GM18508 (cell line): Measurements from ENCODE around the gene USP48.
"Not testable (repeated sequence)": the region's sequence is repeated elsewhere in the genome, so short reads cannot be mapped to it uniquely, and the experiment has no call there.

Experiments used
- ATAC-seq: cut with Tn5 transposase; IDR thresholded peaks from one replicate; pipeline ENCODE4 v1.9.1; 2021; ENCODE audit warnings: moderate number of reproducible peaks; ENCODE audit not compliant: insufficient read depth, unreplicated experiment

USP48 gene

DNA sequence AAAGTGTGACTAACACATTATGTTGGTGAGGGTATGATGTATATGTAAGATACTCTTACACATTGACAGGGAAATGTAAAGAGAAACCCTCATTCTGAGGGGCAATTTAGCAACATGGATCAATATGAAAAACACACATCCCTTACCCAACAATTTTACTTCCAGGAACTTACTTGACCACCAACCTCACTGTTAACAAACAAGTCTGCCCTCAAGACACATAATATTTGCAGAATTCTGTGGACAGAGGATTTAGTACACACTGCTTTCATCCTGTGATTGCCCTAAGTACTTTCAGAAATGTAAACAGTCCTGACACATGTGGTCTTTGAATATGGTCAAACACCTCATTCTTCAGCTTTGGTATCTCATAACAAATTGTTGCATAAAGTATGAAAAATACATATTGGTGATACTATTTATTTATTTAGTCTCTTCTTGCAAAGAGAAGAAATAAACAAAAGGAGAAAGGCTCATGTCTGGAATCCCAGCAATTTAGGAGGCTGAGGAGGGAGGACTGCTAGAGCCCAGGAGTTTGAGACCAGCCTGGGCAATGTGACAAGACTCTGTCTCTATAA lies 6.9 kb downstream of the USP48 start:
- no peak for ATAC-seq

DNA sequence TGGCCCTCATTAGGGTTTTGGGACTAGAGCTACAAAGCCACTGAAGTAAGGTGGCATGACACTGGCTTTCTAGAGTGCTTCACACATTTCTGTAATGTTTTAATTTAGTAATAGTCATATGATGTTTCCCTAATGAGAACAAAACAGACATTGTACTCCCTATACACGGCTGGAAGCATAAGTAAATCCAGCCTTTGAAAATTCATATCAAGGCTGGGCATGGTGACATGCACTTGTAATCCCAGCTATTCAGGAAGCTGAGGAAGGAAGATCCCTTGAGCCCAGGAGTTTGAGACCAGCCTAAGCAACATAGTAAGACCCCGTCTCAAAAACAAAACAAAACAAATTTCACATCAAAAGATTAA lies 7.4 kb downstream of the USP48 start:
- no peak for ATAC-seq

- no peak for ATAC-seq
These were observed 8.0 kb downstream of the USP48 start for GRCh38 chr1:21774835-21775549.

DNA sequence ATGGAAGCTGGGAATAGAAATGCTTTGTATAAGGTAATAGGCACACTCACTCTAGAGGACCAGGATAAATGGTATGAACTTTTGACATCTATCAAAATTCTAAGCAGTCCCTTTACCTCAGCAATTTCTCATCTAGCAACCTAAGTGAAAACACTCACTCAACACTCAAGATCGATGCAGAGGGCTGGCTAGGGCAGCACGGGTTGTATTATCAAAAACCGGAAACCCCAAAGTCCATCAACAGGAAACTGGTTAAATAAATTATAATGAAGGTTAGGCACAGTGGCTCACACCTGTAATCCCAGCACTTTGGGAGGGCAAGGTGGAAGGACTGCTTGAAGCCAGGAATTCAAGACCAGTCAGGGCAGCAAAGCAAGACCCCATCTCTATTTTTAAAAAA lies 9.4 kb downstream of the USP48 start:
- ATAC-seq: no peak

DNA sequence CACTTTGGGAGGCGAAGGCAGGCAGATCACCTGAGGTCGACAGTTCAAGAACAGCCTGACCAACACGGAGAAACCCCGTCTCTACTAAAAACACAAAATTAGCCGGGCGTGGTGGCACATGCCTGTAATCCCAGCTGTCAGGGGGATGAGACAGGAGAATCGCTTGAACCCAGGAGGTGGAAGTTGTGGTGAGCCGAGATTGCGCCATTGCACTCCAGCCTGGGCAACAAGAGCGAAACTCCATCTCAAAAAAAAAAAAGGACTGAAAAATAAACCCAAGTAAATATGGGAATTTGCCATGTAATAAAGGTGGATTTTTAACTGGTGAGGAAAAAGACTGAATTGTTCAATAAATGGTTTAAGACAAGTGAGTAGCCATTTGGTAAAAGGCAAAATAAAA lies 11.3 kb downstream of the USP48 start:
- not testable (repeated sequence) for ATAC-seq

- not testable (repeated sequence) for ATAC-seq
These were observed 12.3 kb downstream of the USP48 start for GRCh38 chr1:21770602-21771001.

GRCh38 chr1:21770201-21770600 lies 12.7 kb downstream of the USP48 start:
- ATAC-seq: no peak

DNA sequence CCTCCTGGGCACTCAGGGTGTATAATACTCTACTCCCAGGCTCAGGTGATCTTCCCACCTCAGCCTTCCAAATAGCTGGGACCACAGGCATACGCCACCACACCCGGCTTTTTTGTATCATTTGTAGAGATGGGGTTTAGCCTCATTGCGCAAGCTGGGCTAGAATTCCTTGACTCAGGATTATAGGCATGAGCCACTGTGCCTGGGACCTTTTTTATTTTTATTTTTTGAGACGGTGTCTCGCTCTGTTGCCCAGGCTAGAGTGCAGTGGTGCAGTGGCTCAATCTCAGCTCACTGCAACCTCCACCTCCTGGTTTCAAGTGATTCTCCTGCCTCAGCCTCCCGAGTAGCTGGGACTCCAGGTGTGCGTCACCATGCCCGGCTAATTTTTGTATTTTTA lies 15.8 kb downstream of the USP48 start:
- not testable (repeated sequence) for ATAC-seq

DNA sequence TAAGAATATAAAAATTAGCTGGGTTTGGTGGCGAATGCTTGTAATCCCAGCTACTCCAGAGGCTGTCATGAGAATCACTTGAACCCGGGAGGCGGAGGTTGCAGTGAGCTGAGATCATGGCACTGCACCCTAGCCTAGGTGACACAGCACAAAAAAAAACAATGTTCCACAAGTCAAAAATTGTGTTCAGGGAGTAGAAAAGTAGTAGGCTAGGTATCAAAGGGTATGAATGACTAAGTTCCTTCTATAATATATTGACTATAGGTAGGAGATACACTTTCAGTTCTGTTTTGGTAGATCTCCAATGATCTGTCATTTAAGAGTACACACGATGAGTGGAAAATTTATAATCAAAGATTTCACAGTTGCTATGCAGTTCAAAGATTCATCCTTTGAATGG lies 16.7 kb downstream of the USP48 start:
- no peak for ATAC-seq

DNA sequence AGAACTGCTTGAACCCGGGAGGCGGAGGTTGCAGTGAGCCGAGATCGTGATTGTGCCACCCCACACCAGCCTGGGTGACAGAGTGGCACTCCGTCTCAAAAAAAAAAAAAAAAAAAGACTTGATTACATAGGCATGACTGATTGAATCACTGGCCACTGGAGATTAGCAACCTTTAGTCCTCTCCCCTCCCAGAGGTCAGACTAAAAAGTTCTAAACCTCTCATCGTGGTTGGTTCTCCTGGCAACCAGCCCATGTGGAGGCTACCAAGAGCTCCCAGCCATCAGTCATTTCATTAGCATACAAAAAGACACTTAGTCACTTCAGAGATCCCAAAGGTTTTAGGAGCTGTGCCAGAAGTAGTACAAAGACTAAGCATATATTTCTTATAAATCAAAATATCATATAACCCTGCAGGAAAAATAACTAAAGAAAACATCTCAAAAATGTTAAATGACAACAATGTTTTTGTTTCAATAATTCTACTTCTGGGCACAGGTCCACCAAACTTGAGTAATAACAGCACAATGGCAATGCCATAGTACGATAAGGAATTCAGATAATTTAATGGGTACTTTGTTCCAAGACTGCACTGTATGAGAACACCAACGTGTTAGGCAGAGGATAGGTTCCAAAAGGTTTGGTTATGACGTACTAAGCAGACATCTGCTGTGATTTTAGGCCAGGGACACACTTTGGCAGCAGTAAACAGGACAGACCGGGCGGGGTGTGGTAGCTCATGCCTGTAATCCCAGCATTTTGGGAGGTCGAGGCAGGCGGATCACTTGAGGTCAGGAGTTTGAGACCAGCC lies 18.1 kb downstream of the USP48 start:
- ATAC-seq: no peak

- no peak for ATAC-seq
These were observed 19.1 kb downstream of the USP48 start for GRCh38 chr1:21763694-21764419.

GRCh38 chr1:21763236-21763635 lies 19.7 kb downstream of the USP48 start:
- no peak for ATAC-seq

GRCh38 chr1:21762022-21762404 lies 20.9 kb downstream of the USP48 start:
- no peak for ATAC-seq

GRCh38 chr1:21761052-21761451 lies 21.9 kb downstream of the USP48 start:
- no peak for ATAC-seq

DNA sequence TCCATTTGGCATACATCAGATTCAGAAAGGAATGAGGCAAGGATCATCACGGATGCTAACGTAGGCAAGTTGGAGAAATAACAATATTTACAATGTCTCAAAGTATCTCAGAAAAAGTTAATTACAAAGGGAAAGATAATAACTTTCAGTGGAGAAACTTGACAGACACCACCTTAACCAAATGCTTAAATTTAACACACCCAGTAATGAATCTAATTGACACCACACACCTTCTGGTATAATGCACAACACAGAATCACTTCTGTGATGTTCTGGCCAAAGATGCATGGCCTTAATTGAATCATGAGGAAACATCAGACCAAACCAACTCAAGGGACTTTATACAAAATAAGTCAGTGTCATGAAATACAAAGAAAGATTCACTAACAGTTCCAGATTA lies 23.1 kb downstream of the USP48 start:
- ATAC-seq: no peak

DNA sequence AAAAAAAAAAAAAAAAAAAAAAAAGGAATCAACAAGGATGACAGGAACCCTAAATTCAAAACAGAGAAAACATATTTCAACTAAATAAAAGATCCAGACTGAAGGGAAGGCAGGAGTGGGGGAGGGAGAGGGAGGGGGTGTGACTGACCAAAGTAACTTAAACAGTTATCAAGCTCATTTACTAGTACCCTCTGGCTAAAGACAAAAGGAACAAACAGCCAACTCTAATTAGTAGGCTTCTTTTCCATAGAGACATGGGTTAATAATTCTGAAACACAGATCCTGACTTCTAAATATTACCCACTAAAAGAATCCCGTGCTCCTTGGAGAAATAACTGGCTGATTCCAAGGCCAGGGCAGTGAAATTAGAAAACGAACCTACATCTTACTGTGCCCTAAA lies 23.8 kb downstream of the USP48 start:
- ATAC-seq: no peak

- no peak for ATAC-seq
These were observed 24.3 kb downstream of the USP48 start for GRCh38 chr1:21758614-21759013.

GRCh38 chr1:21756393-21757089 lies 26.4 kb downstream of the USP48 start:
- ATAC-seq: no peak

- no peak for ATAC-seq
These were observed 27.9 kb downstream of the USP48 start for GRCh38 chr1:21755067-21755466.

DNA sequence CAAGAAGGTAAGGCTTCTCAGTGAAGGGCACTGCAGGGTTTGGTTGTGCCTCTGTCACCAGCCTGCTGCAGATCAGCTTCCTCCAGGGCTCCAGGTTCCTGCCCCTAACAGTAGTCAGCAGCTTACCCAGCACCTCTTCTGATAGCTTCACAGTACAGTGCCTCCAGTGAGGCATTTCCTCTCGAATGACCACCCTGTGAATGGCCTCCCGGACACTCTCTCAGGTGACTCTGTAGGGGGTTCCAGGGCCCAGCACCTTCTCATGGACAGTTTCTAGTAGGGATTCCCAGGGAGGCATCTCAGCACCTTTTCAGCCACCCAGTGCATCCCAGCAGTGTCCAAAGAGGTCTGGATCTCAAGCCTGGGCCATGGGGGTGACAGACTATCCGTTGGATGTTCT lies 28.4 kb downstream of the USP48 start:
- no peak for ATAC-seq
